ENCODE data around the gene ICA1L. TPM values are rescaled to one million over a fixed set of nuclear protein-coding genes. Genes with fewer than 3 reads are reported as not detected.
"Not testable (repeated sequence)": the region's sequence is repeated elsewhere in the genome, so short reads cannot be mapped to it uniquely, and the experiment has no call there.

ICA1L gene
- total RNA-seq, 1 donor from 2014 or later = 5.5 TPM

- Mint-ChIP-seq H3K4me1 (ENCODE audit: low read depth) (peaks cover 10% of the 10 kb centered on the region), H3K36me3 (ENCODE audit: low read depth) (no peaks in the 10 kb centered on the region), H3K27ac (no peak overlapping the region), H3K27me3 (ENCODE audit: insufficient read depth) (peaks cover 3% of the 10 kb centered on the region), H3K9me3 (no peaks in the 10 kb centered on the region), H3K4me3 (no peak overlapping the region)
- intact Hi-C loops (cut with micrococcal nuclease) = loop anchor here (1.0 to 5.0 kb wide), 5 partner anchors 39 to 984 kb away; partner anchors contain the start of gene ICA1L
- peak; percentile 11 for DNase-seq (ENCODE audit: low spot score)
Observed at GRCh38 chr2:202831242-202832220, 40.0 kb downstream of the ICA1L start.

- intact Hi-C loops (cut with micrococcal nuclease) = no loop called here
- no peak overlapping the region for H3K4me3 Mint-ChIP-seq
- peaks cover 2% of the 10 kb centered on the region for H3K27me3 Mint-ChIP-seq (ENCODE audit: insufficient read depth)
- no peak for DNase-seq (ENCODE audit: low spot score)
- H3K9me3 Mint-ChIP-seq = no peaks in the 10 kb centered on the region
- H3K4me1 Mint-ChIP-seq (ENCODE audit: low read depth) = no peaks in the 10 kb centered on the region
- H3K27ac Mint-ChIP-seq = no peak overlapping the region
- H3K36me3 Mint-ChIP-seq (ENCODE audit: low read depth) = peaks cover 2% of the 10 kb centered on the region
Observed at GRCh38 chr2:202824901-202825300, 46.7 kb downstream of the ICA1L start.

- no peaks in the 10 kb centered on the region for H3K9me3 Mint-ChIP-seq
Observed at GRCh38 chr2:202822411-202822810, 49.2 kb downstream of the ICA1L start.

GRCh38 chr2:202821206-202822160 is 50.1 kb downstream of the ICA1L start:
- no peak overlapping the region for H3K4me3 Mint-ChIP-seq
- no peaks in the 10 kb centered on the region for H3K4me1 Mint-ChIP-seq (ENCODE audit: low read depth)
- H3K27me3 Mint-ChIP-seq (ENCODE audit: insufficient read depth) = no peaks in the 10 kb centered on the region
- H3K27ac Mint-ChIP-seq = no peak overlapping the region
- H3K9me3 Mint-ChIP-seq = no peaks in the 10 kb centered on the region
- no peak for DNase-seq (ENCODE audit: low spot score)
- intact Hi-C loops (cut with micrococcal nuclease) = no loop called here
- H3K36me3 Mint-ChIP-seq (ENCODE audit: low read depth) = peaks cover 2% of the 10 kb centered on the region

More at GRCh38 chr2:202822411-202822810, 49.2 kb downstream of the ICA1L start:
- Mint-ChIP-seq H3K27ac (no peak overlapping the region), H3K4me1 (ENCODE audit: low read depth) (no peaks in the 10 kb centered on the region), H3K4me3 (no peak overlapping the region), H3K36me3 (ENCODE audit: low read depth) (peaks cover 2% of the 10 kb centered on the region), H3K27me3 (ENCODE audit: insufficient read depth) (no peaks in the 10 kb centered on the region)
- DNase-seq (ENCODE audit: low spot score) = no peak
- intact Hi-C loops (cut with micrococcal nuclease) = no loop called here

GRCh38 chr2:202818321-202818720 is 53.2 kb downstream of the ICA1L start:
- DNase-seq (ENCODE audit: low spot score) = no peak
- no peak overlapping the region for H3K27ac Mint-ChIP-seq
- no peaks in the 10 kb centered on the region for H3K27me3 Mint-ChIP-seq (ENCODE audit: insufficient read depth)

GRCh38 chr2:202817771-202818170 is 53.8 kb downstream of the ICA1L start:
- Mint-ChIP-seq H3K27ac (no peak overlapping the region), H3K4me3 (no peak overlapping the region), H3K4me1 (ENCODE audit: low read depth) (no peaks in the 10 kb centered on the region), H3K9me3 (no peaks in the 10 kb centered on the region), H3K27me3 (ENCODE audit: insufficient read depth) (no peaks in the 10 kb centered on the region), H3K36me3 (ENCODE audit: low read depth) (no peaks in the 10 kb centered on the region)
- intact Hi-C loops (cut with micrococcal nuclease) = no loop called here
- DNase-seq (ENCODE audit: low spot score) = no peak

More at GRCh38 chr2:202818321-202818720, 53.2 kb downstream of the ICA1L start:
- no peaks in the 10 kb centered on the region for H3K4me1 Mint-ChIP-seq (ENCODE audit: low read depth)
- H3K9me3 Mint-ChIP-seq = no peaks in the 10 kb centered on the region
- no peaks in the 10 kb centered on the region for H3K36me3 Mint-ChIP-seq (ENCODE audit: low read depth)
- intact Hi-C loops (cut with micrococcal nuclease) = no loop called here
- H3K4me3 Mint-ChIP-seq = no peak overlapping the region

GRCh38 chr2:202815548-202816360 is 55.8 kb downstream of the ICA1L start:
- Mint-ChIP-seq H3K4me1 (ENCODE audit: low read depth) (no peaks in the 10 kb centered on the region), H3K27me3 (ENCODE audit: insufficient read depth) (no peaks in the 10 kb centered on the region), H3K27ac (no peak overlapping the region), H3K36me3 (ENCODE audit: low read depth) (no peaks in the 10 kb centered on the region), H3K9me3 (no peaks in the 10 kb centered on the region), H3K4me3 (no peak overlapping the region)
- intact Hi-C loops (cut with micrococcal nuclease) = no loop called here
- DNase-seq (ENCODE audit: low spot score) = no peak

- intact Hi-C loops (cut with micrococcal nuclease) = no loop called here
Observed at GRCh38 chr2:202814226-202814625, 57.3 kb downstream of the ICA1L start.

GRCh38 chr2:202813387-202813786 is 58.2 kb downstream of the ICA1L start:
- Mint-ChIP-seq H3K27me3 (ENCODE audit: insufficient read depth) (no peaks in the 10 kb centered on the region), H3K9me3 (no peaks in the 10 kb centered on the region), H3K4me3 (no peak overlapping the region), H3K36me3 (ENCODE audit: low read depth) (no peaks in the 10 kb centered on the region), H3K4me1 (ENCODE audit: low read depth) (no peaks in the 10 kb centered on the region), H3K27ac (no peak overlapping the region)
- no peak for DNase-seq (ENCODE audit: low spot score)
- intact Hi-C loops (cut with micrococcal nuclease) = no loop called here

More at GRCh38 chr2:202814226-202814625, 57.3 kb downstream of the ICA1L start:
- Mint-ChIP-seq H3K9me3 (no peaks in the 10 kb centered on the region), H3K4me3 (no peak overlapping the region), H3K36me3 (ENCODE audit: low read depth) (no peaks in the 10 kb centered on the region), H3K4me1 (ENCODE audit: low read depth) (no peaks in the 10 kb centered on the region), H3K27ac (no peak overlapping the region), H3K27me3 (ENCODE audit: insufficient read depth) (no peaks in the 10 kb centered on the region)
- no peak for DNase-seq (ENCODE audit: low spot score)

- no peaks in the 10 kb centered on the region for H3K9me3 Mint-ChIP-seq
- intact Hi-C loops (cut with micrococcal nuclease) = no loop called here
- H3K27me3 Mint-ChIP-seq (ENCODE audit: insufficient read depth) = no peaks in the 10 kb centered on the region
- H3K4me1 Mint-ChIP-seq (ENCODE audit: low read depth) = no peaks in the 10 kb centered on the region
- DNase-seq (ENCODE audit: low spot score) = no peak
- no peak overlapping the region for H3K4me3 Mint-ChIP-seq
- no peak overlapping the region for H3K27ac Mint-ChIP-seq
- H3K36me3 Mint-ChIP-seq (ENCODE audit: low read depth) = no peaks in the 10 kb centered on the region
Observed at GRCh38 chr2:202808754-202809153, 62.8 kb downstream of the ICA1L start.

GRCh38 chr2:202807431-202808138 is 64.0 kb downstream of the ICA1L start:
- H3K9me3 Mint-ChIP-seq; H3K27ac Mint-ChIP-seq; H3K4me3 Mint-ChIP-seq; H3K36me3 Mint-ChIP-seq (ENCODE audit: low read depth); H3K27me3 Mint-ChIP-seq (ENCODE audit: insufficient read depth); DNase-seq (ENCODE audit: low spot score); H3K4me1 Mint-ChIP-seq (ENCODE audit: low read depth); intact Hi-C loops (cut with micrococcal nuclease): not testable (repeated sequence)

- H3K27ac Mint-ChIP-seq; intact Hi-C loops (cut with micrococcal nuclease); H3K27me3 Mint-ChIP-seq (ENCODE audit: insufficient read depth); DNase-seq (ENCODE audit: low spot score); H3K36me3 Mint-ChIP-seq (ENCODE audit: low read depth); H3K4me3 Mint-ChIP-seq; H3K4me1 Mint-ChIP-seq (ENCODE audit: low read depth); H3K9me3 Mint-ChIP-seq: not testable (repeated sequence)
Observed at GRCh38 chr2:202805911-202806310, 65.7 kb downstream of the ICA1L start.

All from activated T-helper 1 cell treated with anti-CD3 and anti-CD28 coated beads, Interleukin-12 subunit alpha, Interleukin-12 subunit beta, Interleukin-2, Interleukin-4 antibody, amounts not matched to agents 30 ng/mL and 10 ng/mL and 1 ng/mL, durations not matched to agents 14 hours and 24 hours and 36 hours (primary cell).